HG03342 (cell line): ENCODE data around the gene EIF1AD.
"Not testable (repeated sequence)": the region's sequence is repeated elsewhere in the genome, so short reads cannot be mapped to it uniquely, and the experiment has no call there.

Experiments
- ATAC-seq: cut with Tn5 transposase; IDR thresholded peaks from one replicate; pipeline ENCODE4 v1.9.1; 2021; ENCODE audit warnings: mild to moderate bottlenecking, moderate library complexity; ENCODE audit not compliant: unreplicated experiment

Gene EIF1AD

GRCh38 chr11:66022401-66023185, 20.6 kb upstream of the EIF1AD start:
- ATAC-seq: no peak

DNA sequence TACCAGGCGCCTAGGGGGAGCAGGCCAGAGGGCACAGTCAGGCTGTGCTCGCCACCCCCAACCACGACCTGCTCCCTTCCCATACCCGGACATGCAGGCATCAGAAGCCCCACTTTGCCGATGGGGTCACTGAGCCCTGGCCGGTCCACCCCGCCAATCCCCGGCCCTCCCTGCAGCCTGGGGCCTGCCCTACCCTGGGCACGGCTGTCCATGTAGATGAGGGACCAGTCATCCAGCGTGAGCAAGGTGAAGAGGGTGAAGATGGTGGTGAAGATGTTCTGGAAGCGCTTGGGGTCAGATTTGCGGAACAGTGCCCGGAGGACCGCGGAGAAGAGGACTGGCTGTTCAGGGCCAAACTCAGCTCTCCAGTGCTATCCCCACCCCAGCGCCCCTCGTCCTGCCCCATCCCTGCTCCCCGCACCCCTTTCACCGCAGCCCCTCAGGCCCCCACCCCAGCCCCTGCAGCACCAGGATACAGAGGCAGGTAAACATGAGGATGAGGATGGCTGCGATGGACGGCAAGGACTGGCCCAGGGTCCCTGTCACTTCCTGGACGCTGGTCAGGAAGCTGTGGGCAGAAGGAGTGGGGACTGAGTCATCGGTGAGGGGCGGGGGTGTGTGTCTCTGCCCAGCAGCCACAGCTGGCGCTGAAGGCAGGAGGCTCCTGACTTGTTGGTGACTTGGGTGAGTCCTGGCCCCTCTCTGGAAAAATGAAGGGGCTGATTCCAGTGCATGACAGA, 18.8 kb upstream of the EIF1AD start:
- ATAC-seq: no peak

DNA sequence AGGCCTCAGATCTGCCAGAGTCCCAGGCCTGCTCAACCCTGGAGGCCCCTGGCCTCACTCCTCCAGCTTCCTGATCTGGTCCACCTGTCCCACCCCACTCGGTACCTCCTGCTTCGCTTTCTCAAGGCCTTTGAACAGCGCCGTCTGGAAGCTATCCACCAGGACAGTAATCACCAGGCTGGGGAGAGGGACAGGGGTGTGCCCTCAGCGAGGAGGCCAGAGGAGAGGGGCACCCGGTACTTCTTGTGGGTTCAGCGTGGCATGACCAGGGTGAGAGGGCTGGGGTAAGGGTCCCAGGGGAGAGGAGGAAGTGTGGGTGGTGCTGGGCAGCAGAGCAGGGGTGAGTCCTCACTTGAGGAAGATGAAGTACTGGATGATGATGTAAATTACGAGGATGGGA, 18.3 kb upstream of the EIF1AD start:
- no peak for ATAC-seq

DNA sequence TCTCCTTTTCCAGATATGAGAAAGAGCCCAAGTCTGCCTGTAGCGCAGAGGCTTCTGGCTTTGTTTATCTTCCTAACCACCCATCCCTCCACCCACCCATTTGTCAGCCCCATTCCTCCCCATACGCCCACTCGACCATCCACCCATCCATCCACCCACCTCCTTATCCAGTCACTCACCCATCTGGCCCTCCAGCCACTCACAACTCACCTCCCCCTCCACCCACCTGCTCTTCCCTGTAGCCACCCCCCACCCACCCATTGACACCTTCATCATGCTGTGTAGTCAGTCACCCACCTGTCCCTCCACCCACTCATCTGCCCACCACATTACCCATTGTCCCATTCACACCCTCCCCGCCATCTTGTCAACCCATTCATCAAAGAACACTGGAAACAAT, 15.4 kb upstream of the EIF1AD start:
- no peak for ATAC-seq

DNA sequence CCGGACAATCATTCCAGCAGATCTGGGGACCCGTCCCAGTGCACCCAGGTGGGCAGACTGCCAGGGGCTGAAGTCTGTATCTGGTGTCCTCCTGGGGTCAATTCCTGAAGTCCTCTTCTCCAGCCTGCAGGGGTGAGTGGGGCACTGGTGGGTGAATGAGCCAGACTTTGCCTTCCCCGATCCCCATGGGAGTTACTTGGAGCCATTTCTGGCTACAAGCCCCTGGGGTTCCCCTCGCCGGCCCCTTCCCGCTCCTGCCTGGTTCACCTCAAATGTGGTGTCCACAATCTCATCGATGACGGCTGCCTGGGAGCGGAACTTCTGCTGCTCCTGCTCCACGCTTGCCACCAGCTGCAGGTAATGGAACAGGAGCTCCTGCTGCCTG, 14.8 kb upstream of the EIF1AD start:
- ATAC-seq: no peak

- ATAC-seq: no peak
These were observed 14.2 kb upstream of the EIF1AD start for GRCh38 chr11:66015936-66016792.

- ATAC-seq: no peak
These were observed 13.5 kb upstream of the EIF1AD start for GRCh38 chr11:66015454-66015881.

- ATAC-seq: no peak
These were observed 13.0 kb upstream of the EIF1AD start for GRCh38 chr11:66014804-66015453.

DNA sequence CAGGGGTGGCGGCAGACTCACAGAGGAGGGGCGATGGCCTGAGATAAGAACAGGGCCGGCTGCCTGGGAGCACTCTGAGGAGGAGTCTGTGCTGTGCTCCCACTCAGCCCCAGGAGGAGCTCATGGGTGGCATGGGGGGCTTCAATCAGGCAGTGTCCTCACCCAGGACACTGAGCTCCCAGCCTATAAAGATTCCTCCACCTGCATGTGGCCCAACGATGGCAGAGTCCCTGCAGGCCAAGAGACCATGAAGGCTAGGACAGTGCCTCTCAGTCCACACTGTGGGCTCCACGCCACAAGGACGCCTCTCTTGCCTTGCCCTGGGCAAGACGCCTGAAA, 11.8 kb upstream of the EIF1AD start:
- no peak for ATAC-seq

DNA sequence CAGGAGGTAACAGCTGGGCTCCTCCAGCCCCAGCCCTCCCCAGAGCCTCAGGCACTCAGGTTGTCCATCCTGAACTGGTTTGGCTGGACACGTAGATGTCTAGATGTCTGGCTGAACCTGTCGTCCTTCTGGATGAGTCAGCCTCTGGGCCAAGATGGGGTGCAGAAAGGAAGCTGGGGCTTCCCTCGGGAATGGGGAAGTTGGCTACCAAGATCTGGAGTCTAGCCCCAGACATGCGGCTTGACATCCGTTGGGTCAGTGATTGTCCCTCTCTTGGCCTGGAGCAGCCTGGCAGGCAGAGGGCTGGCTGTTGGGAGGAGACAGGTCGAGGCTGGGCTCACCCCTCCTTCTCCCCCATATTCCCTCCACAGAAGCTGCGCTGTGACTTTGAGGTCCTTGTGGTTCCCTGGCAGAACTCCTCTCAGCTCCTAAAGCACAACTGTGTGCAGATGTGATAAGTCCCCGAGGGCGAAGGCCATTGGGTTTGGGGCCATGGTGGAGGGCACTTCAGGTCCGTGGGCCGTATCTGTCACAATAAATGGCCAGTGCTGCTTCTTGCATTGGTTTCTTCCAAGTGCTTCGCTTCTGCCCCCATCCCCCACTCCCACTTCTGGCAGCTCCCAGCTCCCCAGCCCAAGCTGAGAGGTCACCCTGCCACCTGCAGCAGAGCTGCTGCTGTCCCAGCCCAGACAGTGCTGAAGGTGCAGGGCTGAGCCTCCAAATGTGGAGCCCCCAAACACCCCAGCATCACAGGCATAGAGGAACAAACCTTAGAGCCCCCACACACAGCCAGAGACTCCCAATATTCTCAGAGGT, 11.2 kb upstream of the EIF1AD start:
- no peak for ATAC-seq

- ATAC-seq: no peak
These were observed 10.5 kb upstream of the EIF1AD start for GRCh38 chr11:66012371-66012945.

DNA sequence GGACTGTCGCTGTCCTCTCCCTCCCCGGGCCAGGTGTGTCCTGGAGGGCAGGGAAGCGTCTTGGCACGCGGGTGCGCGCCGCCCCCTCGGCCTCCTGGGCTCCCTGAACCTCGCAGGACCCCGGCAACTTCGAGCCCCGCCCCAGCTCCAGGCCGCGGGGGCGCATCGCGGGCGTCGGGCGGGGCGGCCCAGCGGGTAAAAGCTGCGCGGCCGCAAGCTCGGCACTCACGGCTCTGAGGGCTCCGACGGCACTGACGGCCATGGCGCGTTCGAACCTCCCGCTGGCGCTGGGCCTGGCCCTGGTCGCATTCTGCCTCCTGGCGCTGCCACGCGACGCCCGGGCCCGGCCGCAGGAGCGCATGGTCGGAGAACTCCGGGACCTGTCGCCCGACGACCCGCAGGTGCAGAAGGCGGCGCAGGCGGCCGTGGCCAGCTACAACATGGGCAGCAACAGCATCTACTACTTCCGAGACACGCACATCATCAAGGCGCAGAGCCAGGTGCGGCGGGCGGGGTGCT, 9.9 kb upstream of the EIF1AD start, which contains the start of gene CST6:
Gene CST6 (plus strand): TSS at position 224 of the 519 bp plus-strand sequence. CDS start 37 bp downstream, at position 261.
- ATAC-seq: no peak

DNA sequence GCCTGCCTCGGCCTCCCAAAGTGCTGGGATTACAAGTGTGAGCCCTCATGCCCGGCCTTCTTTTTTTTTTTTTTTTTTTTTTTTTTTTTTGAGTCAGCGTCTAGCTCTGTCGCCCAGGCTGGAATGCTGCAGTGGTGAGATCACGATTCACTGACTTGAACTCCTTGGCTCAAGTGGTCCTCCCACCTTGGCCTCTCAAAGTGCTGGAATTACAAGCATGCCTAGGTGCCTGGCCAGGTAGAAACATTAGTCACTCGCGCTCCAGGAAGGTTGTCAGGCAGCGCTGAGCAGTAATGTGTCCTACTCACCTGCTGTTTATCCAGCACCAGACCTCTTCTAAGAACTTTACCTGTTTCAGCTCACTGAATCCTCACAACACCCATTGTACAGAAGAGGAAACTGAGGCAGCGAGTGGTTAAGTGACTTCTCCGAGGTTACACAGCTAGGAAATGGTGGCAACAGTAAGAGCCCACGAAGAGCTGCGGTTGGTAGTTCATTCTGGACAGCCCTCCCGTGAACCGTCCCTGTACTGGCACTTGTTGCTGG, 9.4 kb upstream of the EIF1AD start:
- ATAC-seq: no peak

DNA sequence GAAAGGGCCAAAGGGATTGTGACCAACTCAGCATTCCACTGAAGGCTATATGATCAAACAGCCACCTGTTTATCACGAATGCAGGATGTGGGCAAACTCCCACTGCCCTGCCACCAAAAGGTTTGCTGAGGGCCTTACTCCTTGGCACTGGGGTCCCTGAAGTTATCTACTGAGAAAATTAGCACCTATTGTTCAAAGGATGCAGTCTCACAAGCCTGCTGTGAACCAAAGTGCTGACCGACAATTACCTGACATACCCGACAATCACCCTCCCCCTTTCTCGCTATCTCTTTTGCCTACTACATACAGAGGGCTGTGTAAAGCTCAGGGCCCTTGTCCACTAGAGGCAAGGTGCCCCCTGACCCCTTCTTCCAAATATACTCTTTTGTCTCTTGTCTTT, 8.1 kb upstream of the EIF1AD start:
- ATAC-seq: not testable (repeated sequence)

- ATAC-seq: no peak
These were observed 6.6 kb upstream of the EIF1AD start for GRCh38 chr11:66008468-66009101.

GRCh38 chr11:66008095-66008467, 6.1 kb upstream of the EIF1AD start:
- ATAC-seq: no peak

GRCh38 chr11:66007201-66007634, 5.3 kb upstream of the EIF1AD start:
- ATAC-seq: no peak

DNA sequence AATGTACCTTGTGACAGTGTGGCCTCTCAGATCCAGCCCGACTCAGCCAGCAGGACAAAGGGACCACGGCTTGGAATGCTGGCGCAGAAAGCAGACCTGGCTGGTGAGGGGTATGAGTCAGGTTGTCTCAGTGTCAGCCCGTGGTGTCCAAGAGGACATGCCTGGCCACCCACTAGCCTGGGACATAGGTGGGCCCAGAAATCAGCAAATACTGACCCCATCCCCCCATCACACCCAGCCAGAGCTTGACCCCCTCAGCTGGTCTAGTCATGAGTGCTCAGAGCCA, 4.9 kb upstream of the EIF1AD start:
- ATAC-seq: no peak
